ENCODE results near the gene HADHA.
"Not testable (repeated sequence)": the region's sequence is repeated elsewhere in the genome, so short reads cannot be mapped to it uniquely, and the experiment has no call there.

HADHA gene

GRCh38 chr2:26273501-26273900, 29.1 kb upstream of the HADHA start:
- TF ChIP-seq CTCF (IDR thresholded peaks at IDR 0.05; ENCODE audit: low read depth, low read length, missing control alignments): no peak
- no peak for DNase-seq
- Histone ChIP-seq H3K27me3 (replicated peaks) (no peaks in the 10 kb centered on the region), H3K4me3 (ENCODE audit: low read depth, low read length) (no peak overlapping the region), H3K36me3 (replicated peaks) (peaks cover 13% of the 10 kb centered on the region), H3K27ac (no peak overlapping the region)
- in situ Hi-C loops (cut with HindIII; ENCODE audit: low pct_ligation_motif_present, low sequenced_read_pairs): no loop called here

- no peaks in the 10 kb centered on the region for H3K27me3 ChIP-seq (replicated peaks)
- no peak overlapping the region for H3K27ac ChIP-seq
- no peak for DNase-seq
- no peak overlapping the region for H3K4me3 ChIP-seq (ENCODE audit: low read depth, low read length)
- in situ Hi-C loops (cut with HindIII; ENCODE audit: low pct_ligation_motif_present, low sequenced_read_pairs): no loop called here
- no peaks in the 10 kb centered on the region for H3K36me3 ChIP-seq (replicated peaks)
- TF ChIP-seq CTCF (IDR thresholded peaks at IDR 0.05; ENCODE audit: low read depth, low read length, missing control alignments): no peak
These were observed 25.9 kb upstream of the HADHA start for GRCh38 chr2:26270373-26270772.

GRCh38 chr2:26269571-26270158, 25.2 kb upstream of the HADHA start:
- H3K4me3 ChIP-seq (ENCODE audit: low read depth, low read length): no peak overlapping the region
- H3K36me3 ChIP-seq (replicated peaks): no peaks in the 10 kb centered on the region
- no peak for DNase-seq
- in situ Hi-C loops (cut with HindIII; ENCODE audit: low pct_ligation_motif_present, low sequenced_read_pairs): no loop called here
- H3K27me3 ChIP-seq (replicated peaks): no peaks in the 10 kb centered on the region
- TF ChIP-seq CTCF (IDR thresholded peaks at IDR 0.05; ENCODE audit: low read depth, low read length, missing control alignments): no peak
- H3K27ac ChIP-seq: no peak overlapping the region

GRCh38 chr2:26268670-26269385, 24.4 kb upstream of the HADHA start:
- in situ Hi-C loops (cut with HindIII; ENCODE audit: low pct_ligation_motif_present, low sequenced_read_pairs); H3K4me3 ChIP-seq (ENCODE audit: low read depth, low read length); H3K36me3 ChIP-seq (replicated peaks); H3K27me3 ChIP-seq (replicated peaks); DNase-seq: not testable (repeated sequence)
- H3K27ac ChIP-seq: peak overlapping the region; percentile 45

- peak; percentile 51 for DNase-seq
- in situ Hi-C loops (cut with HindIII; ENCODE audit: low pct_ligation_motif_present, low sequenced_read_pairs): no loop called here
- no peak overlapping the region for H3K4me3 ChIP-seq (ENCODE audit: low read depth, low read length)
- no peaks in the 10 kb centered on the region for H3K36me3 ChIP-seq (replicated peaks)
- peak overlapping the region; percentile 45 for H3K27ac ChIP-seq
- TF ChIP-seq CTCF (IDR thresholded peaks at IDR 0.05; ENCODE audit: low read depth, low read length, missing control alignments): no peak
- no peaks in the 10 kb centered on the region for H3K27me3 ChIP-seq (replicated peaks)
These were observed 23.8 kb upstream of the HADHA start for GRCh38 chr2:26268213-26268612.

- H3K27me3 ChIP-seq (replicated peaks); H3K27ac ChIP-seq; DNase-seq; H3K4me3 ChIP-seq (ENCODE audit: low read depth, low read length); in situ Hi-C loops (cut with HindIII; ENCODE audit: low pct_ligation_motif_present, low sequenced_read_pairs): not testable (repeated sequence)
- peaks cover 15% of the 10 kb centered on the region for H3K36me3 ChIP-seq (replicated peaks)
These were observed 14.4 kb upstream of the HADHA start for GRCh38 chr2:26258836-26259235.
